ENCODE measurements around the gene TCIRG1.
"Not testable (repeated sequence)": the region's sequence is repeated elsewhere in the genome, so short reads cannot be mapped to it uniquely, and the experiment has no call there.

The TCIRG1 gene, protein sequence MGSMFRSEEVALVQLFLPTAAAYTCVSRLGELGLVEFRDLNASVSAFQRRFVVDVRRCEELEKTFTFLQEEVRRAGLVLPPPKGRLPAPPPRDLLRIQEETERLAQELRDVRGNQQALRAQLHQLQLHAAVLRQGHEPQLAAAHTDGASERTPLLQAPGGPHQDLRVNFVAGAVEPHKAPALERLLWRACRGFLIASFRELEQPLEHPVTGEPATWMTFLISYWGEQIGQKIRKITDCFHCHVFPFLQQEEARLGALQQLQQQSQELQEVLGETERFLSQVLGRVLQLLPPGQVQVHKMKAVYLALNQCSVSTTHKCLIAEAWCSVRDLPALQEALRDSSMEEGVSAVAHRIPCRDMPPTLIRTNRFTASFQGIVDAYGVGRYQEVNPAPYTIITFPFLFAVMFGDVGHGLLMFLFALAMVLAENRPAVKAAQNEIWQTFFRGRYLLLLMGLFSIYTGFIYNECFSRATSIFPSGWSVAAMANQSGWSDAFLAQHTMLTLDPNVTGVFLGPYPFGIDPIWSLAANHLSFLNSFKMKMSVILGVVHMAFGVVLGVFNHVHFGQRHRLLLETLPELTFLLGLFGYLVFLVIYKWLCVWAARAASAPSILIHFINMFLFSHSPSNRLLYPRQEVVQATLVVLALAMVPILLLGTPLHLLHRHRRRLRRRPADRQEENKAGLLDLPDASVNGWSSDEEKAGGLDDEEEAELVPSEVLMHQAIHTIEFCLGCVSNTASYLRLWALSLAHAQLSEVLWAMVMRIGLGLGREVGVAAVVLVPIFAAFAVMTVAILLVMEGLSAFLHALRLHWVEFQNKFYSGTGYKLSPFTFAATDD

GRCh38 chr11:68038718-68039525 lies at the start of gene TCIRG1:
Gene TCIRG1 (plus strand): TSS chr11:68039025. CDS start chr11:68041272, 2,247 bp downstream.
- DNase-seq = no peak

- not testable (repeated sequence) for DNase-seq
These were observed 48.1 kb upstream of the TCIRG1 start for GRCh38 chr11:67990546-67991346.

- not testable (repeated sequence) for DNase-seq
These were observed 47.3 kb upstream of the TCIRG1 start for GRCh38 chr11:67991347-67992121.

DNA sequence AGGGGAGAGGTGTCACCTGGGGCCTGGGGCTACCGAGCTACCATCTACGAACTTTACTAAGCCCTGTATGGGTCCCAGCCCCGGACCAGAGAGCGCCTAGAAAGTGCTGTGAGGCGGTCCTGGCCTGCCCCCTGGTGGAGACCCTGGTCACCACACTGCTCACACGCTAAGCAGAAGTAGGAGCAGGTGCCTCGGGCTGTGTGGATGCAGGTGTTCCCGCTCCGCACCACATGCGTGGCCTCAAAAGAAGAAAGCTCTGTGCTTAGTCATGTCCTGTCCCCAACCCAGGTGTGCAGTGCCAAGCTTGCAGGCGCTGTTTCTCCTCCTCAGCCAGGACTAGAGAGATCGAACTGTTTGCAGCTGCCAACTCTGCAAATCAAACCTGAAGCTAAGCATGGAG lies 45.0 kb upstream of the TCIRG1 start:
- not testable (repeated sequence) for DNase-seq

DNA sequence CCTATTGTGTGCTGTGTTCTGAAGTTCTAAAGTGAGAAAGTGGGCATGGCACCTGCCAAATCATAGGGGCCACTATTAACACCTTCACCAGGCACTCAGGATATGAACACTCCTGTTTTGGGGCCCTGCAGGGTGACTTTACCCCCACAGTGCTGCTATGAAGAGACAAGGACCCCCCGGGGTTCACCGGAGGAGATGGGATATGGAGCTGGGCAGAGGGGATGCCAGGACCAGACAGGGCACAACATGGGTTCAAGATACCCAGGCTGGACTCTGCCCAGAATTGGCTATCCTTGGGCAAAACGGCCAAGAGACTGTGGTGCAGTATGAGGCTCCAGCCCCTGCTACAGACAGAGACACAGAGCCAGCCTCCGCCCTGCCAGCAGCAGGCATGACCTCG lies 44.4 kb upstream of the TCIRG1 start:
- not testable (repeated sequence) for DNase-seq

GRCh38 chr11:67995129-67995528 lies 43.7 kb upstream of the TCIRG1 start:
- DNase-seq = not testable (repeated sequence)

GRCh38 chr11:67995579-67995978 lies 43.2 kb upstream of the TCIRG1 start:
- DNase-seq = not testable (repeated sequence)

DNA sequence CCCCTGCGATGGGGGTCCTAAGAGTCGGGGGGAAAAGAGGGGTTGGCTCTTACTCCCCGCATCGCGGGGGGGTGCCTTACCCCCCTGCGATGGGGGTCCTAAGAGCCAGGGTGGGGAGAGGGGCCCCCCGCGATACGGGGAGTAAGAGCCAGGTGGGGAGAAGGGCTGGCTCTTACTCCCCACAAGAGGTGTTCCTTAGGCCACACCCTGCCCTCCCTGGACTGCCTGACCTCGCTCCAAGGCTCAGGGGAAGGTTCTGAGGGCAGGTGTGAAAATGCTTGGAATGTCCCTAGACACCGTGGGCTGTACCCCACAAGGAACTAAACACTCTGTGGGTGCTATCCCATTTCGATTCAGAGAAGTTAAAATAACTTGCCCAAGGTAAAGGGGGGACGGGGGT lies 42.8 kb upstream of the TCIRG1 start:
- DNase-seq = no peak

- DNase-seq = no peak
These were observed 42.0 kb upstream of the TCIRG1 start for GRCh38 chr11:67996622-67997474.

DNA sequence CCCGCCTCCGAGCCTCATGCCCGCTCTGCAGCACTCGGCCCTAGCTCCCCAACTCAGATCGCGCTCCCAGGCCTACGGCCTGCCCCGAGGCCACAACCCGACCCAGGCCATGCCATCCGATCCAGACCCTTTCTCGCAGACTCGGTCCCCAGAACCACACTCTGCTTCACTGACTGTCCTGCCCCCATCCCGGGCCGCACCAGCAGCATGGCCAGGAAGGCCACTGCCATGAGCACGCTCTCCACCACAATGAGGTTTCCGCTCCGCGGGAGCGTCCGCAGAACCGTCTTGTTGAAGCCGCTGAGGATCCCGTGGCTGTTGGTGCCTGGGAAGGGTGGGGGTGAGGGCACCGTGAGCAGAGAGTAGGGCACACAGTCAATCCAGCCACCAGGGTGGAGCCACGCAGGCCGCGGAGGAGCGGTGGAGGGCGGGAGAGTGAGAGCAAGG lies 41.3 kb upstream of the TCIRG1 start:
- DNase-seq = no peak

GRCh38 chr11:67998150-67999045 lies 40.4 kb upstream of the TCIRG1 start:
- DNase-seq = no peak

DNA sequence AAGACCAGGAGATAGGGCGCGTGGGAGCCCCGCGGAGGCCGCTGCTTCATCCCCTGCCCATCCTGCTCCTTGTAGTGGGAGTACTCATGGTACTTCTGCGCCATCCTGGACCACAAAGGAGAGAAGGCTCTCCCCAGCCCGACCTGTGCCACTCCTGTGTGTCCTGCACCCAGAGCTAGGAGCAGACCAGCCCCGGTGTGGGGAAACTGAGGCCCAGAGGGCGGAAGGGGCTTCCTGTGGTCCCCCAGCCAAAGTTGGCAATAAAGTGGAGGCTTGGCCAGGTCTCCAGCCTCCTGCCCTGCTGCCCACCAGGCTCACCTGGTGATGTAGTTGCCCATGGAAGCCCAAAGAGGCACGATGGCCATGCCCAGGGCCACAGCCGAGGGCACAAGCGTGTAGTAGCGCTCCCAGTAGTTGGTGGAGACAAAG lies 39.6 kb upstream of the TCIRG1 start:
- no peak for DNase-seq

DNA sequence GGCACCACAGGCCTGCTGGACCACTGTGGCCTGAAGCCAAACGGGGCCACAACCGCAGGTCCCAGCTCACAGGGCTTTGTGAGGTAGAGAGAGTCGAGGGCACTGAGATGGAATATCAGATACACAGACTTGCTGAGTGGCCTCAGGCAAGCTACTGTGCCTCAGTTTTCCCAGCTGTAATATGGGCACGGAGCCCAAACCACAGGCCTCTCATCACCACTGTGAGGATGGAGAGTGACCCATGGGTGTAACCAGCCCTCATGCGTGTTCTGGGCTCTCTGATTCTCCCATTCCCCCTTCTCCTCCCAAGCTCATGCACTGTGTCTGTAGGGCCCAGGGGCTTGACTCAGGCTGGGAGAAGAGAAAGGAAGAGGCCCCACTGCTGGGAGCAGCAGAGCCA lies 39.1 kb upstream of the TCIRG1 start:
- DNase-seq = no peak

DNA sequence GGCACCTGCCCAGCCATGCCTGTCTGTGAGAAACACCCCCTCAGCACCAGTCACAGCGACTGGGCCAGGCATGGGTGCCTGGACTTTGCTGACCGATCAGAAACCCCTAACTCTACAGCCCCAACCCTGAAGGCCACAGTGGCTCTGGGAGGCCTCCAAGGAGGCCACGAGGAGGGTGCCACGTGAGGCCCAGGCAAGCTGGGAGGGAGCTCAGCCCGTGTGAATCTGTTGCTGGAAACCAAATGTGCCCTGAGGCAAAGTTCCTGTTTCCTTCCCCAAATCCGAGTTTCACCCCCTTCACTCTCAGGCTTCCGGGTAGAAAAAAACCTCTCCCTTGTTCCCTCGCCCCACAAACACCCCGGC lies 36.3 kb upstream of the TCIRG1 start:
- DNase-seq = no peak

- no peak for DNase-seq
These were observed 35.6 kb upstream of the TCIRG1 start for GRCh38 chr11:68002938-68003845.

DNA sequence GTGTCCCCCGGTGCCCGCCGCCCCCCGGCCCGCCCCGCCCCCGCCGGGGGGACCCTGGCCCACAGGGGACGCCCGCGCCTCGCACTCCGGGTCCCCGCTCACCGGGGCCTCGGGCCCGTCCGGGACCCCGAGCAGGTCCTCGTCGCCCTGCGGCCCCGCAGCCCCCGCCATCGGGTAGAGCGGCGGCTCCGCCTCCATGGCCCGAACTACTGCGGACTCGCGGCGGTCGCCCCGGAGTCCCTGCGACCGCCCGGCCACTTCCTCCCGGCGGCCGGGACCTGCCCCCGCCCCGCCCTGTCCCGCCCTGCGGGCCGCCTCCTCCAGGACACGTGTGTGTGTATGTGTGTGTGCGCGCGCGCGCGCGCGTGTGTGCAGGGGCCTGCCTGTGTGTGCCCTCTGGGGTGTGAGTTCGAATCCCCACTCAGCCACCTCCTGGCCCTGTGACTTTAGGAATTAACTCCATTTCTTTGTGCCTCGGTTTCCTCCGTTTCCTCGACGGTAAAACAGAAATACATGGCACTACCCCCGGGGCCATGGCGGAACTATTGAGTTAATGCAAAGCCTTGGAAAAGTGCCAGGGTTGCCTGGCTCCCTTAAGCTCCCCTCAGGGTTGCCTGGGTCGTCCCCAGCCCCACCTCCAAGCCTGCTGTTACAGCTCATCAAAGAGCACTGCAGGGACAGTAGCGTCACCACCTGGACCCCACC lies 34.8 kb upstream of the TCIRG1 start, which contains the start of gene UNC93B1:
UNC93B1 (minus strand) TSS at position 252 of the 705 bp plus-strand sequence; CDS start at position 198, 54 bp downstream.
- DNase-seq = no peak

All from NCI-H187 treated with DMSO at 0.1 percent for 48 hours (cell line).